Caco-2 (cell line): ENCODE measurements around the gene PSMD1. TPM values are rescaled to one million over a fixed set of nuclear protein-coding genes. Genes with fewer than 3 reads are reported as not detected.

Experiments
- BruUV-seq: library from RNA; stranded (reverse); fragments of 400-500 nt; replicated peaks from 2 replicates; lab custom pipeline; 2021; lab: Mats Ljungman, UMichigan
- CTCF ChIA-PET: fragments of 300-600 bp; sonication (Branson Sonifier 250); formaldehyde crosslinking; loops from one replicate; lab custom pipeline; 2022; ENCODE audit warnings: antibody characterized with exemption; lab: Charles Lee
- POLR2A ChIA-PET: fragments of 300-600 bp; sonication (Branson Sonifier 250); formaldehyde crosslinking; loops from one replicate; lab custom pipeline; 2022; ENCODE audit warnings: antibody characterized with exemption; lab: Charles Lee
- DNase-seq, 2 experiments: peaks; one replicate each; pipeline versions ENCODE4 v3.0.0 to v3.0.0-alpha.2; 2020 to 2022
- H3K27me3 ChIP-seq: replicated peaks from 2 replicates; pipeline ENCODE4 v1.6.0; 2011; ENCODE audit warnings: low read length; ENCODE audit not compliant: control insufficient read depth, insufficient read depth
- H3K36me3 ChIP-seq: 2 replicates; pipeline ENCODE4 v1.5.1; 2011; ENCODE audit warnings: low read length; ENCODE audit not compliant: control insufficient read depth, insufficient read depth
- H3K4me1 ChIP-seq: fragments of 250-450 bp; sonication (Bioruptor Pico); 2 replicates; pipeline ENCODE4 v1.5.1; 2020; ENCODE audit warnings: mild to moderate bottlenecking
- H3K4me3 ChIP-seq: 2 replicates; pipeline ENCODE4 v1.5.1; 2011; ENCODE audit warnings: low read depth, mild to moderate bottlenecking, control low read depth, low read length
- H3K9me3 ChIP-seq: fragments of 250-450 bp; sonication (Bioruptor Pico); 2 replicates; pipeline ENCODE4 v1.5.1; 2020; ENCODE audit warnings: mild to moderate bottlenecking, moderate library complexity
- H3K27ac Mint-ChIP-seq: one replicate; pipeline ENCODE4 v1.8.0; 2022; ENCODE audit warnings: mixed read lengths; ENCODE audit not compliant: unreplicated experiment
- H3K27me3 Mint-ChIP-seq: one replicate; pipeline ENCODE4 v1.8.0; 2022; ENCODE audit warnings: mixed read lengths; ENCODE audit not compliant: insufficient read depth, unreplicated experiment
- H3K36me3 Mint-ChIP-seq: one replicate; pipeline ENCODE4 v1.8.0; 2022; ENCODE audit warnings: mild to moderate bottlenecking, mixed read lengths; ENCODE audit not compliant: insufficient read depth, unreplicated experiment
- H3K4me1 Mint-ChIP-seq: one replicate; pipeline ENCODE4 v1.8.0; 2022; ENCODE audit warnings: low read depth, mixed read lengths; ENCODE audit not compliant: unreplicated experiment
- H3K4me3 Mint-ChIP-seq: one replicate; pipeline ENCODE4 v1.8.0; 2022; ENCODE audit warnings: mild to moderate bottlenecking, moderate library complexity, mixed read lengths; ENCODE audit not compliant: unreplicated experiment
- H3K9me3 Mint-ChIP-seq: one replicate; pipeline ENCODE4 v1.8.0; 2022; ENCODE audit warnings: mixed read lengths; ENCODE audit not compliant: unreplicated experiment
- CTCF ChIP-seq, 2 experiments: fragments of 200-600 bp in 1 of 2; IDR thresholded peaks; 1 replicate in 1 of 2; 2 replicates in 1 of 2; pipeline versions ENCODE4 v1.5.1 to v1.8.0; 2011 to 2022; ENCODE audit warnings: antibody characterized with exemption in 1 of 2, control low read depth in 1 of 2, inconsistent platforms in 1 of 2, low read depth in 1 of 2, low read length in 1 of 2, mild to moderate bottlenecking in 1 of 2, moderate library complexity in 1 of 2; ENCODE audit not compliant: insufficient read depth in 1 of 2, severe bottlenecking in 1 of 2, unreplicated experiment in 1 of 2
- intact Hi-C: fragments of 100-400 bp; cut with micrococcal nuclease; formaldehyde crosslinking; loops from one replicate; pipeline ENCODE4 v1.10.0; 2022; ENCODE audit not compliant: unreplicated experiment
- total RNA-seq: library from RNA; stranded (reverse); gene quantifications from 2 replicates; pipeline ENCODE4 v1.2.3, GENCODE V29; 2022

PSMD1 gene
- total RNA-seq, 1 experiment from 2014 or later = 126 TPM

DNA sequence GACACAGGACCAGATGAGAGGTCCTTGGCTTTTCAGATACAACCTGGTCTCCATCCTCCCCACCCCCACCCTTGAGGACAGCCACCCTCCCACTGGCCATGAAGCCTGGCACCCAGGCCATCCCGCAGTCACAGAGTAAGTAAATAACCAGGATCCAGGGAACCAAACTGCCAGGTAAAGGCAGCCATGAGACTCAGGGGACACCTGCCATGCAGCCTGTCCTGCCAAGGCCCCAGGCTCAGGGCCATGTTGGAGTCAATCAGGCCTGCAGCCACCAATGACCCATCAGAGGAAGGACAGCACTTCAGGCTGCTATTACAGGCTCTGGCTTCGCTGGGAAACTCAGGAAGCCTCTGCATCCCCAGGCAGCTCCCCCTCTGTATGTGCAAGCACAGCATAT lies 45.1 kb upstream of the PSMD1 start:
- DNase-seq = no peak
- peaks cover 49% of the 10 kb centered on the region for H3K4me1 Mint-ChIP-seq
- Histone ChIP-seq H3K4me3 (no peak overlapping the region), H3K36me3 (no peaks in the 10 kb centered on the region), H3K9me3 (no peaks in the 10 kb centered on the region), H3K4me1 (peaks cover 79% of the 10 kb centered on the region), H3K27me3 (no peaks in the 10 kb centered on the region)
- intact Hi-C loops = no loop called here
- no peak for TF ChIP-seq CTCF (IDR thresholded peaks at IDR 0.05; ENCODE audit: insufficient read depth in 1 of 2, low read depth in 1 of 2, low read length in 1 of 2, severe bottlenecking in 1 of 2, unreplicated experiment in 1 of 2)
- ChIA-PET CTCF (no interaction called here), POLR2A (no interaction called here)
- peaks cover 6% of the 10 kb centered on the region for H3K36me3 Mint-ChIP-seq
- no peaks in the 10 kb centered on the region for H3K9me3 Mint-ChIP-seq
- peak overlapping the region; percentile 85 for H3K27ac Mint-ChIP-seq
- no peak overlapping the region for H3K4me3 Mint-ChIP-seq
- H3K27me3 Mint-ChIP-seq = no peaks in the 10 kb centered on the region
- BruUV-seq = no TSS peak

- CTCF ChIA-PET = no interaction called here
- H3K27ac Mint-ChIP-seq = peak overlapping the region; percentile 66
Measured at GRCh38 chr2:231012463-231012862, 44.2 kb upstream of the PSMD1 start.

GRCh38 chr2:231013820-231014219 lies 42.8 kb upstream of the PSMD1 start:
- H3K27me3 Mint-ChIP-seq = no peaks in the 10 kb centered on the region
- CTCF ChIA-PET = no interaction called here
- Histone ChIP-seq H3K9me3 (no peaks in the 10 kb centered on the region), H3K4me3 (no peak overlapping the region), H3K36me3 (no peaks in the 10 kb centered on the region), H3K4me1 (peaks cover 70% of the 10 kb centered on the region), H3K27me3 (no peaks in the 10 kb centered on the region)
- peaks cover 50% of the 10 kb centered on the region for H3K4me1 Mint-ChIP-seq
- POLR2A ChIA-PET = interaction anchor here (0.5 to 0.6 kb wide), 2 partner anchors 20 to 37 kb away, joined by 3 to 5 read pairs; no protein-coding TSS in a partner anchor
- no peak overlapping the region for H3K27ac Mint-ChIP-seq
- no peaks in the 10 kb centered on the region for H3K9me3 Mint-ChIP-seq
- intact Hi-C loops = loop anchor here (1.0 kb wide), 1 partner anchor 20 kb away; no protein-coding TSS in a partner anchor
- H3K36me3 Mint-ChIP-seq = peaks cover 8% of the 10 kb centered on the region
- no peak for TF ChIP-seq CTCF (IDR thresholded peaks at IDR 0.05; ENCODE audit: insufficient read depth in 1 of 2, low read depth in 1 of 2, low read length in 1 of 2, severe bottlenecking in 1 of 2, unreplicated experiment in 1 of 2)
- peak; percentile 57 to 63 for DNase-seq
- BruUV-seq = no TSS peak
- no peak overlapping the region for H3K4me3 Mint-ChIP-seq

More at GRCh38 chr2:231012463-231012862, 44.2 kb upstream of the PSMD1 start:
- Histone ChIP-seq H3K4me3 (no peak overlapping the region), H3K36me3 (no peaks in the 10 kb centered on the region), H3K27me3 (no peaks in the 10 kb centered on the region), H3K4me1 (peaks cover 81% of the 10 kb centered on the region), H3K9me3 (no peaks in the 10 kb centered on the region)
- Mint-ChIP-seq H3K27me3 (no peaks in the 10 kb centered on the region), H3K4me3 (no peak overlapping the region), H3K4me1 (peaks cover 56% of the 10 kb centered on the region), H3K36me3 (peaks cover 7% of the 10 kb centered on the region), H3K9me3 (no peaks in the 10 kb centered on the region)
- POLR2A ChIA-PET = no interaction called here
- DNase-seq = no peak
- BruUV-seq = no TSS peak
- intact Hi-C loops = no loop called here
- TF ChIP-seq CTCF (IDR thresholded peaks at IDR 0.05; ENCODE audit: insufficient read depth in 1 of 2, low read depth in 1 of 2, low read length in 1 of 2, severe bottlenecking in 1 of 2, unreplicated experiment in 1 of 2) = no peak
